Measurements from ENCODE around the gene GFOD1.
"Not testable (repeated sequence)": the region's sequence is repeated elsewhere in the genome, so short reads cannot be mapped to it uniquely, and the experiment has no call there.

GFOD1 gene

GRCh38 chr6:13441778-13442177 lies 45.6 kb downstream of the GFOD1 start:
- no peak for DNase-seq (ENCODE audit: low read depth in 2 of 2)

GRCh38 chr6:13439644-13440043 lies 47.8 kb downstream of the GFOD1 start:
- no peak for DNase-seq (ENCODE audit: low read depth in 2 of 2)

GRCh38 chr6:13438126-13438525 lies 49.3 kb downstream of the GFOD1 start:
- DNase-seq (ENCODE audit: low read depth in 2 of 2): no peak

- DNase-seq (ENCODE audit: low read depth in 2 of 2): no peak
Measured at GRCh38 chr6:13437218-13437996, 50.0 kb downstream of the GFOD1 start.

- no peak for DNase-seq (ENCODE audit: low read depth in 2 of 2)
Measured at GRCh38 chr6:13436399-13437217, 50.8 kb downstream of the GFOD1 start.

GRCh38 chr6:13435477-13436246 lies 51.7 kb downstream of the GFOD1 start:
- DNase-seq (ENCODE audit: low read depth in 2 of 2): no peak

- DNase-seq (ENCODE audit: low read depth in 2 of 2): no peak
Measured at GRCh38 chr6:13434777-13435176, 52.6 kb downstream of the GFOD1 start.

- DNase-seq (ENCODE audit: low read depth in 2 of 2): not testable (repeated sequence)
Measured at GRCh38 chr6:13434135-13434775, 53.1 kb downstream of the GFOD1 start.

- no peak for DNase-seq (ENCODE audit: low read depth in 2 of 2)
Measured at GRCh38 chr6:13433709-13434121, 53.7 kb downstream of the GFOD1 start.

- no peak for DNase-seq (ENCODE audit: low read depth in 2 of 2)
Measured at GRCh38 chr6:13432526-13433184, 54.7 kb downstream of the GFOD1 start.

GRCh38 chr6:13431861-13432465 lies 55.4 kb downstream of the GFOD1 start:
- no peak for DNase-seq (ENCODE audit: low read depth in 2 of 2)

GRCh38 chr6:13431059-13431656 lies 56.2 kb downstream of the GFOD1 start:
- DNase-seq (ENCODE audit: low read depth in 2 of 2): no peak

- no peak for DNase-seq (ENCODE audit: low read depth in 2 of 2)
Measured at GRCh38 chr6:13429406-13429753, 58.0 kb downstream of the GFOD1 start.

GRCh38 chr6:13428583-13429405 lies 58.6 kb downstream of the GFOD1 start:
- no peak for DNase-seq (ENCODE audit: low read depth in 2 of 2)

GRCh38 chr6:13427801-13428582 lies 59.4 kb downstream of the GFOD1 start:
- DNase-seq (ENCODE audit: low read depth in 2 of 2): no peak

GRCh38 chr6:13427316-13427715 lies 60.1 kb downstream of the GFOD1 start:
- no peak for DNase-seq (ENCODE audit: low read depth in 2 of 2)

- no peak for DNase-seq (ENCODE audit: low read depth in 2 of 2)
Measured at GRCh38 chr6:13425943-13426931, 61.2 kb downstream of the GFOD1 start.

Measured in fibroblast of skin of left biceps (primary cell).